TTC549 (cell line): ENCODE data around the gene MAGEF1.

Source experiments
- FAIRE-seq: peaks from 2 replicates; lab custom pipeline; 2012; peaks lifted over from hg19 to GRCh38; lab: Jason Lieb, UNC

MAGEF1 gene

DNA sequence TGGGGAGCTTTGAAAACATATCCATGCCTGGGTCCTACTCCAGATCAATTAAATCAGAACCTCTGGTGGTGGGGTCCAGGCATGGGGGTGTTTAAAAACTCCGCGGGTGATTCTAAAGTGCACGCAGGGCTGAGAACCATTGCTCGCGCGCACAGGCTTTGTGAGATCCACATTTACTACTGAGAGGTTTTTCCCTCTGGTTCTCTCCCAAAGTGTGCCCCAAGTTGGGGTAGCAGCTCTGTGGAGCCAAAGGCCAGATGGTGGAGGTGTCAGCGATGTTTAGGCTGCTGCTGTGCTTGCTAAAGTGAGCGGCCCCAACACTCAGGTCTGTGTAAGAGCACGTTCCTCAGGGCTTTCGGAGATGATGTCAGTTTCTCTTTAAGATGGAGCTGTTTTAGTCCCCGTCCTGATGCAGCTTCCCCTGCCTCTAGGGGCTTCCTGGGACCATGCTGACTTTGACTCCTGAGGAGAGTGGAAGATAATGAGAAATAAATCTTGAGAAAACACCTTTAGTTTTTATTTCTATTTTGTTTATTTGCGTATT, 13.4 kb upstream of the MAGEF1 start:
- no peak for FAIRE-seq

DNA sequence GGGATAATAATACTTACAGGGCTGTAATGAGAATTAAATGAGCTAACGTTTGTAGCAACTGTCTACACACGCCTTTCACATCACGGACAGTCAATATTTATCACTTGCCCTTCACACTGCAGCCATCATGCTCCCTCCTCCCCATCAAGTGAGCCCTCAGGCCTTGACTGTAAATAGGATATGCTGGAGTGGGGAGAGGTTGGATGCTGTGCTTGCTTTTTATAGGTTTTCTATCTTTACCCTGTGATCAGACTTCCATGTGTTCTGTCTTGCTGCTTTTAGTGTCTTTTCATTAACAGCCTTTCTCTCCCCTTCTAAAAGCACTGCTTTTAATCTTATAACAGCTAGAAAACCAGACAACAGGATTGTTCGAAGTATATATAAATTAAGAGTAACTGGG, 12.8 kb upstream of the MAGEF1 start:
- FAIRE-seq, result no peak

DNA sequence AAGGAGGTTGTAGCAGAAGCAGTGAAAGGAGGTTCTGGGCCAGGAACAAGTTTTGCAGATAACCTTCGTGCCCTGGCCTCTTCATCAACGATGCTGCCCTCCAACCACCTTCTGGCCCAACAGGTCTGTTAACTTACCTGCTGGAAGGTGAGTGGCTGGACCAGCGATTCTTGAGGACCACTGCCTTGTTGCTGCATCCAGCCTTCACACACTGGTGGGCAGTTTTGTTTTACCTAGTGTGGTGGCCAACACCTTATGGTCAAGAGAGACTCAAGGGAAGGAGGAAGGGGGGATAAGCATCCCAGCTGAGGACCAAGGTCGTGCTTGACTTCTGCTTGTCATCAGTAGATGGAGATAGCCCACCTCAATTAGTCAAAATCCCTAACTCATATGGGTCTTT, 7.8 kb upstream of the MAGEF1 start:
- FAIRE-seq, result no peak

DNA sequence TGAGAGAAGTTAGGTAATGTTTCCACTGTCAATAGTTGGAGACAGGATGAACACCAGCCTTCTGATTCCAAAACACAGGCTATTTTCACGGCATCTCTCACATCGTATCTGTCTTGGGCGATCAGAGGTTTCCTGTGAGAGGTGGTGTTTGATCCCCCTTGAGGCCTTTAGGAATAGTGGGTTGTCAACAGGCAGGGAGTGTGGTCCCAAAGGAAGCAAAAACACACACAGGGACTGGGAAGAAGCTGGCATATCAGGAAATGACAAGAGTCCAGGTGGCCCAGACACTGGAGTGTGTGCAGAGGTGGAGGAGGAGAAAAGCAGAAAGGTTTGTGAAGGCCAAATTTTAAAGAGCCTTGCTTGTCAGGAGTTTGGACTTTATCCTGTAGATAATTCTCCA, 6.6 kb upstream of the MAGEF1 start:
- no peak for FAIRE-seq

DNA sequence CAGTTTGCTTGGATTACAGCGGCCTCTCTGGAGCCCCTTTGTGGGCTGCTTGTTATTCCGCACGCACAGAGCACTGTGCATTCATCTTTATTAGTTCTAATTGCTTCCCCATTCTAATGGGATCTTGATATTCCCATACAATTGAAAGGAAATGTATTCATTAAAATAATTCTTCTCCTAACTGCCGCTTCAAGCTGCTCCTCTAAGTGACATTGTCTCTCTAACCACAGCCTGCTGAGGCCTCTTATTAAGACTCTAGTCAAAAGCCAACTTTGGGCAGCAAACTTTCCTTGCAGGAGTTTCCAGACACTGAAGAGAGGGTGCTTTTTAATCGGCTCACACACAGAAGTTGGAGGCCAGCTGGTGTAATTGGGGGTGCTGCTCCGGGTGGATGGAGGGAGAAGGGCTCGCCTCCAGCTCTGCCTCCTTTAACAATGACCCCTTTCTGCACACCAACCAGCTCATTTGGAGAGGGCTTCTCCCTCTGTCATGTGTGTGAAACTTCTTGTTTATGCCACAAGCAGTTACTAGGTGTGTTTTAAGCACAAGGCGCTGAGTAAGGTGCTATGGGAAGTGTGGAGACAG, 5.6 kb upstream of the MAGEF1 start:
- no peak for FAIRE-seq

DNA sequence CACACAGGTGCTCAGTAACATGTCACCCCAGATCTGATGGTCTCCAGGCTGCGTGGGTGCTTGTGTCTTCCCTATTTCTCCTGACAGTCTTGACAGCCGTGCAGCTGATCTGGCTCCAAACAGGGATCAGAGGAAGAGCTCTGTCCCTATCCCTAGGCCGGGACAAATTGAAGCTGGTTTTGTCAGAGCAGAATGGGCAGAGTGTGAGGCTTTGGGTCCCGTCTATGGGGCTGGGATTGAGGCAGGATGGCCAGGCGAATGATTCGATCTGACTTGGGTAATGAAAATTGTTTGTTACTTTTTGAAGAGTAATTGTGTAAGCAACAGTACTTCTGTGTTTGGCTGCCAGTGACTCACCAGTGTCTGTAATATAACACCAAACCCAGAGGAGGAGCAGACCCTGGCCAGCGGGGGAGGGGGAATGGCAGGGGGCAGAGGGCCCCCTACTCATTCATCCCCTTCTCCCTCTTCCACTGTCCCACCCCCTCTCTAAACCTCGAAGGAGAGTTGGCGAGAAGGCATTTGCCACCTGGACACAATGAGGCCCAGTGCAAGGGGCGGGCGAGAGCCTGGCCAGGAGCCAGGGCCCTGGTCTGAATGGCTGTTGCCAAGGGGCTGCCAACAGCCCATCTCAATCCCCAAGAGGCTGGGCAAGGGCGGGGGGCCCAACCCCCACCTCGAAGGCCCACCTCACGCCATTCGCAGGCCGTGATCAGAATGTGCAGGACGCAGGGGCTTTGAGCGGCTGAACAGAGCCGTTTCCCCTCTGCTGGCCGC, 4.9 kb upstream of the MAGEF1 start:
- no peak for FAIRE-seq

DNA sequence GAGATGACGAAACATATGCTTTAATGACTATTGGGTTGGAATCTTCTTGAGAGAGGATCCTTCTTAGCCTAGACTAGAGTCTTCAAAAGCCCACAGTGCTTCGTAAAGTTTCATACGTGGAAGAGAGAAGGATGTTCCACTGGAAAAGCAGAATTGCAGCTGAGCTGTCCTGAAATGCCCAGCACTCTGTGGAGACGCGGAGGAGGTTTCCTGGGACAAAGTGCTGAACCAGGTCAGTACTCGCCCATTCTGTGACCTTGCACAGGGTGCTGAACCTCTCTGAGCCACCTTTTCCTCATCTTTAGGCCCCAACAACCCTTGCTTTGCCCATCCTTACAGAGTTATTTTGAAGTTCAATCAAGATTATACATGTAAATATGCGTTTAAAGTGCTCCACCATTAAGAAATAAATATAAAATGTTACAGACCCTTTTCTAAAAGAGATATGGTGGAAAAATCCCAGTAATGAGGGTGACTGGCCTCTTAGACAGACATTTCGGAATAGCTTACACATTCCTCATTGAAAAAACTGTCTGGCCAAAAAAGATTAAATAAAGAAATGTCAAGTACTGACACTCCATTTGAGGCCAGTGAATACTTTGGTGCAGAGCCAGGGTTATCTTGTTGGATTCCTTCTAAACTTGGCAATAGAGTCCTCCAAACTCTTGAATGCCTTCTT, 4.2 kb upstream of the MAGEF1 start:
- no peak for FAIRE-seq

DNA sequence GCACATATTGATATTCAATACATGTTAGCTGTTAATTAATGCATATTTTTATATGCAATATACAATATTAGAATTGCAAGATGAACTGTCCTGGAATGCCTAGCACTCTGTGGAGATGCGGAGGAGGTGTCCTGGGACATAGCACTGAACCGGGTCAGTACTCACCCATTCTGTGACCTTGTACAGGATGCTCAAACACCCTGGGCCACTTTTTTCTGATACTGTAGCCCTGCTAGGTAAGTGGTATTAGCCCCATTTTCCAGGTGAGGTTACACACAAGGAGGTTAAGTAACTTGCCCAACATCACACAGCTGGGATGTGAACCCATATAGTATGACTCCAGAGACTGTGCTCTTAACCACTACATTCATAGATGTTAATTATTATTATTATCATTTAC, 1.7 kb upstream of the MAGEF1 start:
- no peak for FAIRE-seq

DNA sequence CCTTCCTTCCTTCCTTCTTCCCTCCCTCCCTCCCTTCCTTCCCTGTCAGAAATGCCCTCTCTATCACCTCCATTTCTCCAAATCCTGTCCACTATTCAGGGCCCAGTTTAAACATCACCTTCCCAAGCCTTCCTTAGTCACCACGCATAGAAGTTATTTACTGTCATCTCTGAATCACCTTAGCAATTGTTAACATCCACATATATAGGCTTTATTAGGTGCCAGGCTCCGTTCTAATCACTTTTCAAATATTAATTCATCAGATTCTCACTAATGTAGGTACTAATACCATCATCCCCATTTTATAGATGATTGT, 1.1 kb upstream of the MAGEF1 start:
- no peak for FAIRE-seq

DNA sequence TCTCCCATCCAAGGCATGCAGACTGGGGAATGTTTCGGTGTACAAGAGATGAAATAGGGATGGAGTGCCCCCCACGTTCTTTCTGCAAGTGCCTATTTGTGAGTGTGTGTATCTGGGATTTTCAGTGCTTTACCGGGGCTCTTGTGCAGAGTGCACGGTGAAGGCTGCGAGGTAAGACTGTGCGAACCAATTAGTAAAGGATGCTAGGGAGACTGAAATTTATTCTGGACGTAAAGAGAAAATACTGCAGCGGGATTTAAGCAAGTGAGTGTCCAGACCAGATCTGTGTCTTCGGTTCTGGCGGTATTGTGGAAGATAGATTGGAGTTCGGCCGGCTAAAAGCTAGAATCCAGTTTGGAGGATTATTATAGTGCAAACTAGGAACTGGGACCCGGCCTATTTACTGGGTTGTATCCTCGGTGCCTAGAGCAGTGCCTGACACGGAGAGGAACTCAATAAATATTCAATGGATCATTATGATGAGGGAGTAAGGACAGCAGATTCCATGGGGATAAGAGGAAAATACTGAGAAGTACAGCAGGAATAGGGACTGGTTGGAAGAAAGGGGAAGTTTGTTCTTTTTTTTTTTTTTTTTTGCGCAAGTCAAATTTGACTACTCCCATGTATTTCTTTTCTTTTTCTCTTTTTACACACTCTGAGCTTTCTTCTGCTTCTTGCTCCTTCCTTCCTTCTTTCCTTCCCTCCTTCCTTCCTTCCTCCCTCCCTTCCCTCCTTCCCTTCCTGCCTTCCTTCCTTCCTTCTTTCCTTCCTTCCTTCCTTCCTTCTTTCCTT, 580 bp upstream of the MAGEF1 start:
- no peak for FAIRE-seq

DNA sequence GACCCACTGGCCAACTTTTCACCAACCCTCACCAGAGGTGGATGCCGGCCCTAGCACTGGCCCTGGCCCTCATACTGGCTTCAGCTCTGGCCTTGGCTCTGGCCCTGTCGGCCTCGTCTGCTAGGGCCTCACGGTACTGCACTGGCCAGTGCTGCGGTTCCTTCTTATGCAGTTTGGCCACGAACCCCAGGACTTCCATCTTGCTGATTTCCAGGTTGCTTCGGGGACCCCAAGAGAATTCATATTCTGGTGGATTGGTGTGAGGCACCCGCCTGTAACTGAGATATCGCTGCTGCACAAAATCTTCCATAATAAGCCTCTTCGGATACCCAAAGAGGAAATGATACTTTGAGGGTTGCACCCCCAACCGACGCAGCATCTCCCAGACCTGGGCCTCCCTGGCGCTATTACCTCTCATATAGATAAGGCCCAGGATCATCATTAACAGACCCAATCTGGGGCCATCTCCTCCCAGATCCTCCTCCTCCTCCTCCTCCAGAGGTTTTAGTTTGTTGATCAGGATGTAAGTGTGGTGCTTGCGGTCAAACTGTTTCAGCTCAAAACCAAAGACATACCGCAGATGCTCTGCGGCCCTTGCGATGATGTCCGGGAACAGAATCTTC, 883 bp downstream of the MAGEF1 start:
- FAIRE-seq, result no peak

DNA sequence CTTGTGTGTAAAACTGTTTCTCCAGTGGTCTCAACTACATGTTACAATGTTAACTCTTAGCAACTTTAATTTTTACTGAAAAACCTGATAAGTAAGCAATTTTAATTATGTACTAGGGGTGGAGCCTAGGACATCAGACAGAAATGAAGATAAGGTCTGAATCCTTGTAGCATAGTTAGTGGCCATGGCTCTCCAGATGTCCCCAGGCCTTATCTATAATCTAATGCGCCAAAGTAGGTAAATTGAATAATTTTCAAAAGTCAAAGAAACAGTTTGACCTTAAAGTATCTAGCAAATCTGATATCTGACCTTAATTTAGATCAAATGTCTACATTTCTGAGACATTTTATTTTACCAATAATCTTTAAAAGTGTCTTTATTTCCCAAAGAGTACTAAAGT, 8.2 kb downstream of the MAGEF1 start:
- FAIRE-seq, result no peak

DNA sequence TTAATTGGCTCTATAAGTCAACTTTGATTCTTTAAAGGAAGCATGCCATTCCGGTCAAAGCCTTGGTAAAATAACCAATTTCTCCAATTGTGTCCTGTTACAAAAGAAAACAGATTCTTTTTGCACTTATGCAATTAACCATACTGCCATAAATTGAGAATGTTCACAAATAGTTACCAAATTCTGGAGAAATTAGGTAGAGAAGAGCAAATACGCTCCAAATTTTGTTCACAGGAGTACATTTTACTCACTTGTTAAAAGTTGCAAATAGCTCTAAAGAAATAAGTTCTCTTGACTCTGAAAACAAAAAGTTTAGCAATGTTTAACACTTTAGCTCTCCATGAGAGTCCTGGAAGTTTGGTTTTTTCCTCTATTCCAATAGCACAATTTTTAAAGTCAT, 11.1 kb downstream of the MAGEF1 start:
- FAIRE-seq, result no peak

DNA sequence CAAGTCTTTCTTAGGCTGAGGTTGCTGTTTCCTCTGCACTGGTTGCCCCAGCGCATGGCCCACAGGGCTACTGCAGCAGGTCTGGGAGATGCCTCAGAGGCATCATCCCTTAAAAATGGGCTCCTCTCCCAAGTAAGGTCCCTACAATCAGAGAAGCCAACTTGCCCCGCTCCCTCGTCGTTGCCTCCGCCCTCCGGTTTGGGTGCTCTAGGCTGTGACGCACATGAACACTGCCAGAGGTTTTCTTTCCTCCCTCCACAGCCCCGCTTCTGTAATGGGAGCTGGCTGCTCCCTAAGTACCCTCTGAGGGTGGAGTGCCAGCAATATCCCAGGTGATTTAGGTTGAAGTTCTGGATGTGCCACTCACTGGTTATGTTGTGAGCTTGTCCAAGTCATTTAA, 14.0 kb downstream of the MAGEF1 start:
- FAIRE-seq, result no peak

DNA sequence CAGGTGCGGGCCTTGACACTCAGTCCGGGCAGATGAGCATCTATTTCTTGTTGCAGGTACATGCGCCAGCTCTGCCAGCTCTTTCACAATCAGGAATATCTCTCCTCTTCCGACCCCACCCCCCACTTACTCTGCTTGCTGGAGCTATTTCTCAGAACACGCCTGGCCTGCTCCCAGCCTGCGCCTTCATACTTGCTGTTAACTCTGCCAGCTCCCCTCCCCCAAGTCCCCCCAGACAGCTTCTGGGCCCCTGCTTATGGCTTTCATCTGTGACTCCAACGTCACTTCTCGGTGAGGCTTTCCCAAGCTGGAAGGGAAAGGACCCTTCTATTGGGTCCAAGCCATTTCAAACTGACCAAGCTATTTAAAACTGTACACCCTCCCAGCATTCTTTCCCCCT, 15.2 kb downstream of the MAGEF1 start:
- FAIRE-seq, result no peak

DNA sequence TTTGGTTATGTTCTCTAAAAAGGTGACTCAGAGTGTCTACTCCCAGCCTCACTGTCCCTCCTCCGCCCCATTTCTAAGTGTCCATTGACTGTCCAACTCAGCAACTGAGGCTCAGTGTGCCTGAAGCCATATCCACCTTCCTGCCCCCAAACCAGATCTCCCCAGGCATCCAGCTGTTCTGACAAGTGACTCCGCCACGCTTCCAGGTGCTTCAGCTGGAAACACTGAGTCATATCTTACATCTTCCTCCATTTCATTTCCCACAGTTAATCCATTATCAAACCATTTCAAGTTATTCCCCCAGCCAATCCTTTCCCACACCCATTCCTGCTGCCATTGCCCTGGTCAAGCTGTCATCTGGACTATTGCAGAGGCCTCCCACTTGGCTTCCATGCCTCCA, 17.1 kb downstream of the MAGEF1 start:
- no peak for FAIRE-seq

DNA sequence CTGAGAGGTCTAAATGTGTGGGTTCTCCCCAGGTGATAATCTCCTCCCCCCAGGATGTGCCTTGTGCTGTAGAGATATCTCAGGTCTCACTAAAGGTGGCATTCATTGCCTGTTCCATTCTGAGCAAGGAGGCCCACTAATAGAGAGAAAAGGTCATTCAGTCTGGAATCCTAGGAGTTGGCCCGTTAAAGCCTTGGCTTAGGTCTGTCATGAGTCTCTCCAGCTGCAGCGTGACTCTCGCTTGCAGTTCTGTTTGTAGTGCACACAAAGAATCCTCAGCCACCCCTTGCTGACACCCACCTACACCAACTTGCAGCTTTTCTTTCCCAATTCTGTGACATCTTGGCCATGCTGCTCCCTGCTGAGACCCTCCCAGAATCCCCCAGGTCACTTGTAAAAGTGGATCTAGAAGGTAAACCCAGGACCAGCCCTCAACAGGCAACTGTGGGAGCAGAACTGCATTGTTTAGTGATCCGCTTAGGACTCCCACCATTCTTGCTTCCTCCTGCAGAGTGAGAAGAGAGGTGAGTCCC, 17.7 kb downstream of the MAGEF1 start:
- no peak for FAIRE-seq

DNA sequence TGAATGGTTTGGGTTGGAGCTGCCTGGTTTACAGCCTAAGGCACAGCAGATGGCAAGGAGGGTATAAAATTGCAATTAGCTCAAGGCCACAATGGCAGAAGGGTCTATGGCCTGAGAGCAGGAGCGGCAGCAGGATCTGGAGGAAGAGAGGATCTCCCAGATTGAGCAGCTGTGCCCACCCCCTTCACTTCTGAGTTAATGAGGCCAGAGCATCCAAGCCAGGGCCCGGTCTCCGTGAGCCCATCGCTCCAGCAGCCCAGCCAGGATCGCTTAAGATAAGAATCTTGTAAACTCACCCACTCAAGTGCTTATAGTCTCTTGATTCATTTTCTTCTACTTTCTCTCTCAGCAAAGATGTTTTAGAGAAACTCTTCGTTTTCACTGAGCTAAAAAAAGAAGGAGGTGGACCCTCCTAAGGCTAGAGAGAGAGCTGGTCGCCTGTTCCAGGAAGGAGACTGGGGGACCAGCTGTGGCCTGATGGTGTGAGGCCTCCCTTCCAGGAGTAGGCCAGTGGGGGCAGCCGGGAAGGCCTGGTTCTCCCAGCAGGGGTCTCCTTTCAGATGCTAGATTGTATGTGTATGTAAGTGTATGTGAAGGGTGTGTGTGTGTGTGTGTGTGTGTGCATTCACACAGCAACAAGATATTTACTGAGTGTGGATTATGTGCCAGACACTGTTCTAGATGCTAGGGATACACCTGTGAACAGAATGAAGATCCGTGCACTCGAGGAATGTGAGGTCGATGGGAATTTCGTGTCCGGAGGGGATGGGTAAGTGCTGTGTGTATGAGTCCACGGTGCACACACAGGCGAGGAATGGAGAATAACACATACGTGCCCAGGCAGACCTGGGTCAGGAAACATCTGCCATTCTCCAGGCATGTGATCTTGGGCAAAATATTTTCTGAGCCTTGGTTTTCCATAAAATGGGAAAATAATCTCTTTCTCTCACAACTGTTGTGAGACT, 18.6 kb downstream of the MAGEF1 start:
- FAIRE-seq, result no peak

DNA sequence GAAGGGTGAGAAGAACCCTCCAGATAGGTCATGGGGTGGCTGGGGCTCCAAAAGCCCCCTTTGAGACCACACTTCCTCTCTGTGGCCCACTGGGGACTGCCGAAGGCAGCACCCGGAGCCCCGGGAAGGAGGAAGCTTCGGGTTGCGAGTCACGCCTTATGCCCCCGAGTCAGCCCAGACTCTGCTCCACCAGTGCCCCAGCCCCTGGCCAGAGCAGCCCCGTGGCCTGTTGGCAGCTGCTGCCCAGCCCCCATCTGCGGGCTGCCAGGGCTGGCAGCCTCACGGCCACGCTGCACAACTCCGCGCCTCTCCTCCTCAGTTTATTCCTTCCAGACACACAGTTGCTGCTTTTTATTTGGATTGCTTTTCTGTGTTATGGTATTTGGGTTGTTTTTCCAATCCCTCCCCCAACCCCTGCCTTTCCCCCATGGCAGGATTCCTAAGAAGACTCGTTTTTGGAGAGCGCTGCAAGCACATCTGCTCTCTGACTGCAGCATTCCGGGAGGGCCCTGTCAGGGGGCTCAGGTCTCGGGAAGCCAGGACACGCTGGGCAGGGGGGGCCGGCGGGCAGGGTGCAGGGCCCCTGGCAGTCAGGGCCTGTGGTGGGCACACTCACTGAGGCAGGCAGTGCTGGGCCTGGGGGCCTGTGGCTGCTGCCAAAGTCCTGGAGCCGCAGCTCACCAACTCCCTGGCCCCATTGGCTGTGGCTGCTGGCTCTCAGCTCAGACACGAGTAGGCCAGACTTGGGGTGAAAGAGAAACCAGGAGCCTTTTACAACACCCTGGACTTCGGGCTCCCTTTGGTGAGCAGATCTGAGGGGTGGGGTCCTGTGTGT, 20.2 kb downstream of the MAGEF1 start:
- no peak for FAIRE-seq
